HEK293 (cell line): ENCODE results near the gene FAM168A.

Experiments used
- CTCF ChIP-seq: fragments of 450-650 bp; formaldehyde crosslinking; IDR thresholded peaks from 2 replicates; pipeline ENCODE4 v1.5.1; 2016; ENCODE audit warnings: missing biosample characterization, missing genetic modification characterization
- KLF16 ChIP-seq: fragments of 450-650 bp; formaldehyde crosslinking; IDR thresholded peaks from 2 replicates; pipeline ENCODE4 v1.5.1; 2017; ENCODE audit warnings: missing biosample characterization, missing genetic modification characterization
- YY1 ChIP-seq: fragments of 450-650 bp; formaldehyde crosslinking; IDR thresholded peaks from 2 replicates; pipeline ENCODE4 v1.5.1; 2018; ENCODE audit warnings: missing biosample characterization, missing genetic modification characterization
- ZBTB1 ChIP-seq: fragments of 450-650 bp; formaldehyde crosslinking; IDR thresholded peaks from 2 replicates; pipeline ENCODE4 v1.5.1; 2016; ENCODE audit warnings: missing biosample characterization, missing genetic modification characterization
- ZEB2 ChIP-seq: fragments of 450-650 bp; formaldehyde crosslinking; IDR thresholded peaks from 2 replicates; pipeline ENCODE4 v1.5.1; 2016; ENCODE audit warnings: missing biosample characterization, missing genetic modification characterization
- ZNF24 ChIP-seq: fragments of 450-650 bp; formaldehyde crosslinking; IDR thresholded peaks from 2 replicates; pipeline ENCODE4 v1.5.1; 2016; ENCODE audit warnings: missing biosample characterization, missing genetic modification characterization
- ZNF354C ChIP-seq: fragments of 450-650 bp; formaldehyde crosslinking; IDR thresholded peaks from 2 replicates; pipeline ENCODE4 v1.5.1; 2016; ENCODE audit warnings: missing biosample characterization, missing genetic modification characterization, low read depth, borderline replicate concordance
- ZNF529 ChIP-seq: fragments of 450-650 bp; formaldehyde crosslinking; IDR thresholded peaks from 2 replicates; pipeline ENCODE4 v1.5.1; 2017; ENCODE audit warnings: missing genetic modification characterization, missing biosample characterization; ENCODE audit not compliant: insufficient replicate concordance
- ZSCAN5A ChIP-seq: fragments of 450-650 bp; formaldehyde crosslinking; IDR thresholded peaks from 2 replicates; pipeline ENCODE4 v1.5.1; 2016; ENCODE audit warnings: missing biosample characterization, missing genetic modification characterization

- TF ChIP-seq CTCF (tag by site-specific recombination): no peak
- TF ChIP-seq ZNF529 (tag by site-specific recombination): no peak
- no peak for TF ChIP-seq ZNF354C (tag by site-specific recombination)
- no peak for TF ChIP-seq KLF16 (tag by site-specific recombination)
- TF ChIP-seq ZEB2: no peak
- no peak for TF ChIP-seq ZBTB1 (tag by site-specific recombination)
- no peak for TF ChIP-seq ZSCAN5A
- TF ChIP-seq YY1 (tag by site-specific recombination): no peak
- no peak for TF ChIP-seq ZNF24
Measured at GRCh38 chr11:73508243-73509176, 89.4 kb downstream of the FAM168A start.
